Stimulated activated CD4-positive, alpha-beta T cell treated with anti-CD3 and anti-CD28 coated beads, Interleukin-1b, Interleukin-23, amount 100 ng/mL, for 1 hour (primary cell): ENCODE measurements around the gene DONSON.
"Not testable (repeated sequence)": the region's sequence is repeated elsewhere in the genome, so short reads cannot be mapped to it uniquely, and the experiment has no call there.

ENCODE experiments used
- DNase-seq, 2 donors: peaks; one replicate each; pipeline ENCODE4 v3.0.0-alpha.2; 2020; ENCODE audit warnings: low read depth in 2 of 2

DONSON gene

GRCh38 chr21:33588485-33589335 lies at the start of gene DONSON:
DONSON (minus strand) TSS chr21:33588684; CDS start chr21:33588641, 43 bp downstream.
- DNase-seq, result peak; percentile 71 to 73

DNA sequence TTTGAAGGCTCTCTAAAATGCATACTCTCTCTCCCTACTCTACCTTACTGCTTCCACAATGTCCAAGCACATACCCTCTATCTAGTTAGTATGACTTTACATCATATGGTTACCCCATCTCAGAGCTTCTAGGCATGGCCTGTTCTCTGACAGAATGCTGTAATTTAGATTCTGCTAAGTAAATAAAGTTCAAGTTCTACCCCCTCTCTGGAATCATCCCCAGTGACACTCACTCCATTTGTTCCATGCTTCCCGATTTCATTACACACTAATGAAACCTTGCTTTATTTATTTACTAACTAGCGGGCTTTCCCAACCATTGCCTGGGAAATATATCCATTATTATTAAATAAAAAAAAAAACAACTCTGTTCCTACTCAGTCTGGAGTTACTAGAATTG lies 45.8 kb upstream of the DONSON start:
- DNase-seq, result no peak

DNA sequence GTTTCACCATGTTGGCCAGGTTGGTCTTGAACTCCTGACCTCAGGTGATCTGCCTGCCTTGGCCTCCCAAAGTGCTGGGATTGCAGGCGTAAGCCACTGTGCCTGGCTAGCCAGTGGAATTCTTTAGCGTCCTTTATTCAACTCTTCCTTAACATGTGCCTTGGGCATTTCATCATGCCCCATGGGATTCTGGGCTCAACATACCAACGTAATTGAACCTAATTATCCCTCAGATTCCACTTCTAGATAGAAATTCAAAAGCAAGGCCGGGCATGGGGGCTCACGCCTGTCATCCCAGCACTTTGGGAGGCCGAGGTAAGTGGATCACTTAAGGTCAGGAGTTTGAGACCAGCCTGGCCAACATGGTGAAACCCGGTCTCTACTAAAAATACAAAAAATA lies 37.7 kb upstream of the DONSON start:
- DNase-seq, result not testable (repeated sequence)

GRCh38 chr21:33622253-33622652 lies 33.8 kb upstream of the DONSON start:
- DNase-seq, result no peak

DNA sequence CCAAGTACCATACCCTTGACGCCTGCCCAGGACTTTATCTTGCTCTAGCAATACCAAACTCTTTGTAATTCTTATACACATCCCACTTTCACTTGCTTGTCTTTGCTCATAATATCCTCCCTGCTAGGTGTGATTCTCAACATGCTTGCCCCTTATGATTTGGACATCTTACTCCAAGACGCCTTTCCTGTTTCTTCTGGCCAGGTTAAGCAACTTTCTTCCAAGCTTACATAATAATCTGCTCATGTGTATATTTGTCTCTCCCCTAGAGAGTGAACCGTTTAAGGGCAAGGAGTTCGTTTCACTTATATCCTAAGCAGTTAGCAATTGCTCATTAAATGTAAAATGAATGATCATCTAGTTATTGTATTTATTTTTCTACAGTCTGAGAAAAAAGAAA lies 31.2 kb upstream of the DONSON start:
- DNase-seq, result no peak

DNA sequence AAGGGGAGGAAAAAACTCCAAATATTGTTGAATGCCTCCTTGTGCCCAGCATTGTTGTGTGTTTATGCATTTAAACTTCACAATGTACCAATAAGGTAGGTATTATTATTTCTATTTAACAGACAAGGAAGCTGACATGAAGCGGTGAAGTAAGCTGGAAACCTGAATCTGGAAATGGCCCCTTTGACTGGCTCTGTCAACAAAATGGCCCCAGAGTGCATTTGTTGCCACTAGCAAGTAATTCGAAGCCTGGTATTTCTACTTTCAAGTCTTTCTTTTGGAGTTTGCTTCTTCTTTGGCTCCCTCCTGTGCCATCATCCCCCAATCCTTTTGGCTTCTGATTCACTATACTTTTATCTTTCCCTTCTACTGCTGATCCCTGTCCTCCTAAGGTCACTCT lies 29.9 kb upstream of the DONSON start:
- DNase-seq, result no peak

GRCh38 chr21:33617565-33617964 lies 29.1 kb upstream of the DONSON start:
- DNase-seq, result not testable (repeated sequence)

DNA sequence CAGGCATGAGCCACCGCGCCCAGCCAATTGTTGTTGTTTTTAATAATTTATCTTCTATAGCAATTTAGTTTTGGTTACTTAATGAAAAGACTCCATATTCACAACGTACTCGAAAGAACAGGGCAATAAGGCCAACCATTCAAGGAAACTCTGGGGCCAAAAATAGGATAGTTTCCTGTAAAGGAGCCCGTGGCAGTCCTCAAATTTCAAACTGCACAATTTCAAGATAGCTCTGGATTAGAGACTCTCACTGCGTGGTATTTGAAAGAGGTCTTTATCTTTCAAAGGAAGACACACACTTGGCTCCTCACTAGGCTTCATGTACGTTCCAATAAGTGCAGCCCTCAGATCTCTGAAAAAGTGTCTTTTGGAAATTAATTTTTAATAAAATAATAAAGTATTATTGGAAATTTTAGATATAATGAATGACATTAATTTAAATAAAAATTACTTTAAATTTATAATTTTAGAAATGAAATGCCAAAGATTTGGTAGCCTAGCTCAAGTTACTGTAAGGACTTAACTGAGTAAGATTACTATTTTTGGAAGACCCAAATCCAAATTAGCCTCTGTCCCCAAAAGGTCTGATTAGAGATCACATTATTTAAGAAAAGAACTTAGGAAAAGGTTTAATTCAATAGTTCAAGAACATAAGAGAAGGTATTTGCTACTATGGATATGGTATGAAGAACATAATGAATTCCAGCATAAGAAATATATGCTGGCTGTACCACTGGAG lies 22.7 kb upstream of the DONSON start:
- no peak for DNase-seq

DNA sequence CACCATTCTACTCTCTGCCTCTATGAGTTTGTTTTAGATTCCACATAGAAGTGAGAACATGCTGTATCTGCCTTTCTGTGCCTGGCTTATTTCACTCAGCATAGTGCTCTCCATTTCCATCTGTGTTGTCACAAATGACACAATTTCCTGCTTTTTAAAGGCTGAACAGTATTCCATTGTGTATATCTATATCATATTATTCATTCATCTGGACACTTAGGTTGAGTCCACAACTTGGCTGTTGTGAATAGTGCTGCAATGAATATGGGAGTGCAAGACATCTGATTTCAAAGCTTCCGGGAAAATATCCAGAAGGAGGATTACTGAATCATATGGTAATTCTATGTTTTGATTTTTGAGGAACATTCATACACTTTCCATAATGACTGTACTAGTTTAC lies 20.1 kb upstream of the DONSON start:
- DNase-seq, result no peak

- DNase-seq, result no peak
These were observed 9.6 kb upstream of the DONSON start for GRCh38 chr21:33598051-33598450.

DNA sequence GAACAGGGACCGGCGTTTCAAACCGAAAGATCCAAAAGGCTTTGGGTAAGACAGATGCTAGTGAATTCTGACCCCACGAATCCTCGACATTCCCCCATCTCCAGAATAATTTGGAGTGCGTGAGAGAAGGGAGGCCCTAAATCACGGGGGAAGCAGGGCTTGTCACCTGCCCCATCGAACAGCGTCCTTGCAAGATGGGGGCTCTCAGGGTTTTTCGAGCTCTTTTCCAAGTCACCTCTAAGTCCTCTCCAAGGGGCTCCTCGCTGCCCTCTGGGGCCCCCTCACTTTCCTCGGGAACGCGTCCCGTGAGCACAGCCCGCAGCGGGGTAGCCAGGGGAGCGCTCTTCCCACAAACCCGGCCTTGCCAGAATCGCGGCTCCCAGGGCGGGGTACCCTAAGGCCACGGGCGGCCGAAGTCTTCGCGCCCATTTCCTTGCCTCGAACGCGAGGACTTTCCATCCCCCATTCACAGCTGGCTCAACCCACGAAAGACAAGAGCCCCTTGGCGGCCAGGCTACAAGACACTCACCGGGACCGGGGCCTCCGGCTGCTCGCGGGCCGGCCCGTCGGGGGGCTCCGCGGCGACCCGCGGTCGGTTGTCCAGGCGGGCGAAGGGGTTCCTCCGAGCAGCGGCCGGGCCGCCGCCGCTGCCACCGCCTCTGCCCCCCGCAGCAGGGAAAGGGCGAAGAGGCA lies 546 bp downstream of the DONSON start:
- no peak for DNase-seq

DNA sequence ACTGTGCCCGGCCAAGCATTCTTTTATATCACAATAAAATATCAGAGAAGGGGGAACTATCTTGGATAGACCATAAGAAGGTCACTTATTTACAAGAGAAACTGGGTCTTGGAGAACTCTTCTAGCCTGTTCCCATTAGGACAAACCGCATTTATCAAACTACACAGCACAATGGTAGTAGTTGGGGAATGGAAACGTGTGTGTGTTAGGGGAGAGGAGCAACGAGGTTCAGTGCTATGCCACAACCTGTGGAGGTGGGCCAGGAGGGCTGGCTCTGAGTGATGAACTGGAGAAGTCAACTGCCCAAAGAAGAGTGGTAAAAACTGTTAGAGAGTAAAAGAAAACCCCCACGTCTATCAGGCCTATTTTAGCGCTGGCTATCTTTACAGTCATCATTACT lies 1.6 kb downstream of the DONSON start:
- DNase-seq, result no peak

DNA sequence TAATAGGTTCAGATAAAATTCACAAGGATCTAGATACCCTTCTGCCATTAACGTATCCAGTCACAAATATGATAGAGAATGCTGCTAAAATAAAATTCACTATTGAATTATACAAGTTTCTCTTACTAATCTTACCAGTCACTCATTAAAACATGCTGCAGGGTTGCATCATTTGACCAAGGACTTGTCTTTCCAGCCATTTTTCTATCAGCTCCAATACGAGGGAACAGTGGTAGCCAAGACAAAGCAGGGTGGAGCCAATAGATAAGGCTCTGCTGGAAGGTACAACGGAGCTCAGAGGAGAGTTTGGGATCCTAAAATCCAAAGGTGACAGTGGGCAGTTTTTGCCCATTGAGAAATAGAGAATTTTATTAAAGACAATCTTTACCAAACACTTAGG lies 4.0 kb downstream of the DONSON start:
- DNase-seq, result no peak

GRCh38 chr21:33578959-33579542 lies 9.4 kb downstream of the DONSON start:
- no peak for DNase-seq

- no peak for DNase-seq
These were observed 10.3 kb downstream of the DONSON start for GRCh38 chr21:33578214-33578613.

- DNase-seq, result not testable (repeated sequence)
These were observed 11.7 kb downstream of the DONSON start for GRCh38 chr21:33576741-33577141.

- DNase-seq, result no peak
These were observed 16.1 kb downstream of the DONSON start for GRCh38 chr21:33572350-33572749.

GRCh38 chr21:33569991-33570390 lies 18.5 kb downstream of the DONSON start:
- no peak for DNase-seq

DNA sequence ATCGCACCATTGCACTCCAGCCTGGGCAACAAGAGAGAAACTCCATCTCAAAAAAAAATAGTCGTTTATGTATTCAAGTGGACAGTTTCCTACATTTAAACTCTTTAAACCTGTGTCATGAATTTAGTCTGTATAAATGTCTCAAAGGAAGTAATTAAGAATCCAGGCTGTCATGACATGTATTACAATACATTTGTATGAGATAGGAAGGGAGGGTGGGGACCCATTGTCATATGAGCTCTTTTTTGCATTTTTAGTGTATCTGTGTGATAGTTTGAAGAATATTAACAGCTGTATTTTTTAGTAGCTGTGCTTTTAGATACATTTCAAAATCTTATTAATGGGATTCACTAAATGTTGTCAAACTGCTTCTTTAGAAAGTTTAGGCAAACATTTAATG lies 20.0 kb downstream of the DONSON start:
- no peak for DNase-seq

DNA sequence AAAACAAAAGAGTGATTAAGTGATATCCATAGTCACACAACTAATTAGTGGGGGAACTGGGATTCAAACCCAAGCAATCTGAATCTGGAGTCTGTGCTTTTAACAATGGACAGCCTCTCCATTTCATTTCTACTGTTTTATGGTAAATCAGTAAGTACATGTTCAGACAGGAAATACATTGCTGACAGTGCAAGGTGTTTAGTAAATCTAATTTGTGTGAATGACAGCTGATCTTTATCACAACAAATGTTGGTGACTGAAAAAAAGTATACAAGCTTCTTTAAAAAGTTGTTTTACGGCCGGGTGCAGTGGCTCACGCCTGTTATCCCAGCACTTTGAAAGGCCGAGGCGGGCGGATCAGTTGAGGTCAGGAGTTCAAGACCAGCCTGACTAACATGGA lies 20.6 kb downstream of the DONSON start:
- DNase-seq, result no peak

DNA sequence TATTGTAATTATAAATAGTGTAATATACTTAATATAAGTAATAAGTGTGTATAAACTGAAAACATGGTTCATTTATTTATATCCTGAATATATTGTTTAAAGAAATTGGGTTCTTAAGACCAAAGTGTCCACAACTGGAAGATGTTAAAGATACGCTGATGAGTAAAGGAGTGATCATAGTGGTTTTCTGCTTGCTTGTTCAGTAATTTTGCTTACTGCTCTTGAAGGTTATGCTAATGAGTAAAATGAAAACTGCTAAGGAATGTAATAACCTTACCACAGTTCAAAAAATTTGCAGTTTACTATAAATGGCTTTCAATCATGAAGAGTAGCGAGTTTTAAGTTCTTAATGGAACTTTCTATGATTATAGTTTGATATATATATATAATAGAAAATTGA lies 22.0 kb downstream of the DONSON start:
- DNase-seq, result no peak

DNA sequence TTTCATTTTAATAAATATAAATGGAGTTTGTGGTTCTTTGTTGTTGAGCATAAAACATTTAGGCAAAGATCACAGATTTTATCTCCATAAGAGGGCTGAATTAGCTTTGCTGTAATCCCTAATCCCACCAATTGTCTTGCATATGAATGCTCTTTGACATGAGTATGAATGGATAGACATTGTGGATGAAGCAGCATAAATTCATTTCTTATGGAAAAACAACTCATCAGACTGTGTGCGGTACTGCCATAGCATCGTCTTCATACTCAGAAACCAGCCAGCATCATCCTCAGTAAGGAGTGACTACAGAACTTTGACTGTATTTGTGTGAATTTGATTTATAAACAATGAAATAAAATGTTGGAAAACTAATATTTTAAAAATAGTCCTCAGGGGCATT lies 26.1 kb downstream of the DONSON start:
- no peak for DNase-seq
